NCI-H446 treated with DMSO at 0.1 percent for 48 hours (cell line): ENCODE measurements around the gene DCTN5.
"Not testable (repeated sequence)": the region's sequence is repeated elsewhere in the genome, so short reads cannot be mapped to it uniquely, and the experiment has no call there.

Experiments used
- DNase-seq: peaks from one replicate; lab custom pipeline; 2025; lab: John Stamatoyannopoulos, UW

The DCTN5 gene

GRCh38 chr16:23640931-23641765 is at the start of gene DCTN5, which contains the start of gene PALB2:
TSS of gene DCTN5 (plus strand) at chr16:23641466. CDS start at chr16:23641543, 77 bp downstream.
TSS of gene PALB2 (minus strand) at chr16:23641310. CDS start at chr16:23641157, 153 bp downstream.
- DNase-seq: peak; percentile 81

- DNase-seq: no peak
Measured at GRCh38 chr16:23594186-23594585, 47.1 kb upstream of the DCTN5 start.

- DNase-seq: no peak
Measured at GRCh38 chr16:23595246-23595950, 45.9 kb upstream of the DCTN5 start.

- DNase-seq: peak; percentile 65
Measured at GRCh38 chr16:23595951-23596720, 45.1 kb upstream of the DCTN5 start, which contains the start of gene NDUFAB1. TSS of gene NDUFAB1 (minus strand) at chr16:23596316. CDS start at chr16:23596290, 26 bp downstream.

GRCh38 chr16:23597003-23597756 is 44.1 kb upstream of the DCTN5 start:
- no peak for DNase-seq

DNA sequence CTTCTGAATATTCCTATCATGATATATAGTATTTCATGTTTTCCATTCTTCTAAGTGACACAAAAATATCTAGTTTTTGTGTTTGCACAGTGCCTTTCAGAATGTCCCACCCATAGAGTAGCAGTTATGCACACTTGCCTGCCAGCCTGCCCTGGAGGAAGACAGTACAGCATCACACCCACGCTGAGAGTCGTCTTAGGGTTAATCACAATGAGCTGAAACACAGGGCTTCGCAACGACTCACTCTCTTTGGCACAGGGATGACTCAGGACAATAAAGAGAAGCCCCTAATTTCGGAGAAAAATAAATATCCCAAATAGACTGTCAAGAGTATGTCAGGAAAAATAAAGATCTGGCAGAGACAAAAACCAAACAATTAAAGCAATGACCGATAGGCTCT is 33.5 kb upstream of the DCTN5 start:
- DNase-seq: no peak

GRCh38 chr16:23608194-23608593 is 33.1 kb upstream of the DCTN5 start:
- DNase-seq: no peak

DNA sequence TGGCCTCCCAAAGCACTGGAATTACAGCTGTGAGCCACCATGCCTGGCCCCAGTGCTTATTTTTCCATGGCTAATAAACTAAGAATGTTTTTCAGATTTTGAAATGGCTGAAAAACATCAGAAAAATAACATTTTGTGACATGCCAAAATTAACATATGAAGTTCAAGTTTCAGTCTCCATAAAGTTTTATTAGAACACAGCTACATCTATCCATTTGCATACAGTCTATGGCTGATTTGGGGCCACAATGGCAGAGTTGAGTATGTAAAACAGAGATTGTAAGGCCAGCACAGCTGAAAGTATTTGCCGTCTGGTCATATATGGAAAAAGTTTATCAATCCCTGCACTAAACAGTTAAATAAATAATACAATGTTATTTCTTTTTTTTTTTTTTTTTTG is 31.3 kb upstream of the DCTN5 start:
- DNase-seq: no peak

GRCh38 chr16:23610905-23611304 is 30.4 kb upstream of the DCTN5 start:
- not testable (repeated sequence) for DNase-seq

- DNase-seq: no peak
Measured at GRCh38 chr16:23611936-23612335, 29.3 kb upstream of the DCTN5 start.

DNA sequence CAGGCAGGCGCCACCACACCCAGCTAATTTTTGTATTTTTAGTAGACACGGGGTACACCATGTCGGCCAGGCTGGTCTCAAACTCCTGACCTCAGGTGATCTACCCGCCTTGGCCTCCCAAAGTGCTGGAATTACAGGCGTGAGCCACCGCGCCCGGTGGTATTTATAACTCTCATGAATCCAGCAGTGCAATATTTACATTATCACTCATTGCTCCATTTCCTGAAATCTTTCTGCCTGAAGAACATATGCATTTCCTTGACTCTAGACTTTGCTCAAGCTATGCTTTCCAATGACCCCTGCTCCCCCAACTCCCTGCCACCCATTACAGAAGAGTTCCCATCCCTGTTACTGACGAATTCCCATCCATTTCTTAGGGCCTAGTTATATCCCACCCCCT is 25.5 kb upstream of the DCTN5 start:
- no peak for DNase-seq

DNA sequence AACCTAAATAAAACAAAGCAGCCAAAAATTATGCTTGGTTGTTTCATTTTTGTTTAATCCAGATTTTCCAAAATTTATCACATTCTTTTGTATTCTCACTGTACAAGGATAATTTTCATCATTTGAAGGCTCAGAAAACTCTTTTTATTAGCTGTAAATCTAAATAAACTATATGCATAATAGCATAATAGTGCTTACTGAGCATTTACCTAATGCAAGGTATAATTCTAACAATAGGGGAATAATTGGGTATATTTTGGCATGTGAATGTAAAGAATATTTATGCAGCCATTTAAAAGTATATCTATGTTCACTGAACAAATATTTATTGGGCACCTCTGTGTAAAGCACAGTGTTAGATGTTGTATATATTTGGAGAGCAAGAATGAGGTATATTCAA is 17.2 kb upstream of the DCTN5 start:
- no peak for DNase-seq

- DNase-seq: no peak
Measured at GRCh38 chr16:23629516-23629915, 11.8 kb upstream of the DCTN5 start.

GRCh38 chr16:23631874-23632273 is 9.4 kb upstream of the DCTN5 start:
- DNase-seq: not testable (repeated sequence)

DNA sequence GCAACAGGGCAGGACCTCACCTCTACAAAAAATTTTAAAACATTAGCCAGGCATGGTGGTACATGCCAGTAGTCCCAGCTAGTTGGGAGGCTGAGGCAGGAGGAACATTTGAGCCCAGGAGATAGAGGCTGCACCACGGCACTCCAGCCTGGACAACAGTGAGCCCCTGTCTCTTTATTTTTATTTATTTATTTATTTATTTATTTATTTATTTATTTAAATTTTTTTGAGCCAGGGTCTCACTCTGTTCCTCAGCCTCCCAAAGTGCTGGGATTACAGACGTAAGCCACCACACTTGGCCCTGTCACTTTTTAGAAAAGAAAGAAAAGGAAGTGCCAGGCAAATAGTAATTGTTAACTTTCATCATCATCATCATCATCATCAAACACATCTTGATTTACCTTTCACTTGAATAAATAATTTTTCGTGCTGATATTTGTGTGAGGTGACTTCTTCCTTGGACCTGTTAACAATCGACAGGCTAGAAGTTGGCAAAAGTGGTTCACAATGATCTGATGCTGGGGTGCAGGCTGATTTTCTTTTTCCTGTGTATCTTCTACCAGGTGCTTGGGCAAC is 6.7 kb upstream of the DCTN5 start:
- no peak for DNase-seq

GRCh38 chr16:23635958-23636357 is 5.3 kb upstream of the DCTN5 start:
- DNase-seq: no peak

GRCh38 chr16:23640615-23640930 is 693 bp upstream of the DCTN5 start:
- no peak for DNase-seq

GRCh38 chr16:23642246-23642774 is 1.0 kb downstream of the DCTN5 start:
- no peak for DNase-seq

- no peak for DNase-seq
Measured at GRCh38 chr16:23650674-23651416, 9.6 kb downstream of the DCTN5 start.

DNA sequence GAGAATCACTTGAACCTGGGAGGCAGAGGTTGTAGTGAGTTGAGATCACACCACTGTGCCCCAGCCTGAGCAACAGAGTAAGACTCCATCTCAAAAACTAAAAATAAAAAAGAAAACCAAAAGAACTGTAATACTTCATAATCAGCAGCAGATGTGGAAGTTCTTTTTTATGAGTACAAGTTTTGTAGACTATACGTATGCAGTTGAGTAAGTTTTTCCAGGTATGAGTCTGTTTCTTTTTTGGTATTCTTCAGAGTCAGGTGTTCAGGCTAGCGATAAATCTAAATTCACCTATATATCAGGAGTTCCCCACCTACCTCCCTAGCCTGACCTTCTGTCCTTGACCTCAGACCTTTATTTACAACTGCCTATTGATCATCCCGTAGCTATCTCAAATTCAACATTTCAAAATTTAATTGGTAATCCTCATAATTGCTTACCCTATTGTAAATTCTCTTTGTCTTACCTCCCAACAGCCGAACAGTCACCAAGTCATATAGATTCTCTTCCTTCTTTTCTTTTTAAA is 10.7 kb downstream of the DCTN5 start:
- DNase-seq: no peak
